OCI-LY3 (cell line): ENCODE data around the gene BMPR1B.

Experiments
- EZH2phosphoT487 ChIP-seq: fragments of 200-600 bp; shearing (Covaris generic); IDR thresholded peaks from 2 replicates; pipeline ENCODE4 v1.6.1; 2018; ENCODE audit warnings: antibody characterized with exemption, mixed run types, low read depth
- TF ChIP-seq, protein P1 (sequence below): fragments of 200-600, 300-600 bp; sonication (generic); IDR thresholded peaks from 2 replicates; pipeline ENCODE4 v1.5.1; 2014; ENCODE audit warnings: antibody characterized with exemption, low read length, low read depth

DNA sequence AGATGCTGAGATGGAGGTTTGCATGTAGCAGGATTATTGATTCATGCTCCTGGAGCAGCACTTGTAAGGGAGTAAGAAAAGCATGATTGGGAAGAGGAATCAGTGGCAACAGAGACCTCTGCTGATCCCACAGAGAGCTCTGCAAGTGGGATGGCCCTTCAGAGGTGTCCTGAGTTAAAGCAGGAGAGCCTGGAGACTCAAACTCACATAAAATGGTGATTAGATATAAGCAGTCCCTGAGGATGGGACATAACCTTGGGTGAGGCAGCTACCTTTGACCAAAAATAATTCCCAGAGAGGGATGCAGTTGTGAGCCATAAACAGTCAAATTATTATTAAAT, 25.4 kb upstream of the BMPR1B start:
- TF ChIP-seq, protein P1, sequence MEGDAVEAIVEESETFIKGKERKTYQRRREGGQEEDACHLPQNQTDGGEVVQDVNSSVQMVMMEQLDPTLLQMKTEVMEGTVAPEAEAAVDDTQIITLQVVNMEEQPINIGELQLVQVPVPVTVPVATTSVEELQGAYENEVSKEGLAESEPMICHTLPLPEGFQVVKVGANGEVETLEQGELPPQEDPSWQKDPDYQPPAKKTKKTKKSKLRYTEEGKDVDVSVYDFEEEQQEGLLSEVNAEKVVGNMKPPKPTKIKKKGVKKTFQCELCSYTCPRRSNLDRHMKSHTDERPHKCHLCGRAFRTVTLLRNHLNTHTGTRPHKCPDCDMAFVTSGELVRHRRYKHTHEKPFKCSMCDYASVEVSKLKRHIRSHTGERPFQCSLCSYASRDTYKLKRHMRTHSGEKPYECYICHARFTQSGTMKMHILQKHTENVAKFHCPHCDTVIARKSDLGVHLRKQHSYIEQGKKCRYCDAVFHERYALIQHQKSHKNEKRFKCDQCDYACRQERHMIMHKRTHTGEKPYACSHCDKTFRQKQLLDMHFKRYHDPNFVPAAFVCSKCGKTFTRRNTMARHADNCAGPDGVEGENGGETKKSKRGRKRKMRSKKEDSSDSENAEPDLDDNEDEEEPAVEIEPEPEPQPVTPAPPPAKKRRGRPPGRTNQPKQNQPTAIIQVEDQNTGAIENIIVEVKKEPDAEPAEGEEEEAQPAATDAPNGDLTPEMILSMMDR: no peak
- no peak for TF ChIP-seq EZH2phosphoT487
